Activated CD4-positive, alpha-beta T cell treated with anti-CD3 and anti-CD28 coated beads for 36 hours (primary cell): ENCODE results near the gene ZDHHC8. TPM values are rescaled to one million over a fixed set of nuclear protein-coding genes. Genes with fewer than 3 reads are reported as not detected.

ENCODE experiments used
- ATAC-seq: fragments of 200-7000 bp; cut with Tn5 transposase; one replicate; pipeline ENCODE4 v1.10.0; 2021; ENCODE audit warnings: mild to moderate bottlenecking, moderate library complexity
- CTCF ChIA-PET: fragments of 350-600 bp; sonication (Branson Sonifier 250); formaldehyde crosslinking; loops from one replicate; lab custom pipeline; 2021; ENCODE audit warnings: antibody characterized with exemption; lab: Charles Lee
- POLR2A ChIA-PET: fragments of 350-600 bp; sonication (Branson Sonifier 250); formaldehyde crosslinking; loops from one replicate; lab custom pipeline; 2021; ENCODE audit warnings: antibody characterized with exemption, inconsistent platforms; lab: Charles Lee
- DNase-seq: peaks from one replicate; pipeline ENCODE4 v3.0.0-alpha.2; 2020
- H3K27ac Mint-ChIP-seq: one replicate; pipeline ENCODE4 v1.8.0; 2021; ENCODE audit warnings: mixed read lengths
- H3K27me3 Mint-ChIP-seq: one replicate; pipeline ENCODE4 v1.8.0; 2021; ENCODE audit warnings: mixed read lengths
- H3K36me3 Mint-ChIP-seq: one replicate; pipeline ENCODE4 v1.8.0; 2021; ENCODE audit warnings: low read depth, mixed read lengths
- H3K4me1 Mint-ChIP-seq: one replicate; pipeline ENCODE4 v1.8.0; 2021; ENCODE audit warnings: mixed read lengths
- H3K4me3 Mint-ChIP-seq: one replicate; pipeline ENCODE4 v1.8.0; 2021; ENCODE audit warnings: mild to moderate bottlenecking, moderate library complexity, mixed read lengths
- H3K9me3 Mint-ChIP-seq: one replicate; pipeline ENCODE4 v1.8.0; 2021; ENCODE audit warnings: low read depth, mixed read lengths
- intact Hi-C, 2 experiments: fragments of 100-400 bp; cut with DNase I in 1 of 2; cut with micrococcal nuclease in 1 of 2; formaldehyde crosslinking; loops; one replicate each; pipeline versions ENCODE4 v1.14.2 to v1.15.1; 2022 to 2024; cut with DNase I, micrococcal nuclease
- total RNA-seq, 2 experiments: library from RNA; stranded (reverse); gene quantifications; one replicate each; pipeline ENCODE4 v1.2.3, GENCODE V29; 2021

ZDHHC8 gene
- total RNA-seq, 2 experiments from 2014 or later, result 47.7 to 49.8 TPM

GRCh38 chr22:20099099-20099711 is 32.4 kb upstream of the ZDHHC8 start:
- ATAC-seq (no peak), DNase-seq (no peak)
- no peak overlapping the region for H3K4me3 Mint-ChIP-seq
- no peaks in the 10 kb centered on the region for H3K27me3 Mint-ChIP-seq
- POLR2A ChIA-PET, result no interaction called here
- intact Hi-C loops, result loop anchor here in 1 of 2 experiments (5.0 kb wide), 1 partner anchor 52 kb away; no protein-coding TSS in a partner anchor
- H3K36me3 Mint-ChIP-seq, result peaks cover 68% of the 10 kb centered on the region
- peak overlapping the region; percentile 84 for H3K27ac Mint-ChIP-seq
- H3K4me1 Mint-ChIP-seq, result peaks cover 72% of the 10 kb centered on the region
- peaks cover 2% of the 10 kb centered on the region for H3K9me3 Mint-ChIP-seq
- CTCF ChIA-PET, result interaction anchor here (0.7 to 1.1 kb wide), 3 partner anchors 9 to 13 kb away, joined by 3 to 6 read pairs (median 3); no protein-coding TSS in a partner anchor

GRCh38 chr22:20101638-20102037 is 30.0 kb upstream of the ZDHHC8 start:
- Mint-ChIP-seq H3K4me1 (peaks cover 51% of the 10 kb centered on the region), H3K36me3 (peaks cover 50% of the 10 kb centered on the region), H3K27me3 (no peaks in the 10 kb centered on the region), H3K9me3 (no peaks in the 10 kb centered on the region), H3K4me3 (no peak overlapping the region), H3K27ac (peak overlapping the region; percentile 84)
- ATAC-seq (no peak), DNase-seq (no peak)
- CTCF ChIA-PET, result interaction anchor here (1.2 to 2.6 kb wide), 3 partner anchors 10 to 15 kb away, joined by 3 to 16 read pairs (median 5); partner anchors contain the start of gene RANBP1
- intact Hi-C loops, result loop anchor here (2.0 to 5.0 kb wide), 2 partner anchors 21 to 64 kb away; partner anchors contain the start of gene DGCR8 (in 1 of the 2)
- POLR2A ChIA-PET, result interaction anchor here (0.7 to 2.1 kb wide), 4 partner anchors 9 to 81 kb away, joined by 3 to 5 read pairs (median 4); partner anchors contain the start of gene TANGO2

GRCh38 chr22:20102203-20102780 is 29.3 kb upstream of the ZDHHC8 start:
- Mint-ChIP-seq H3K36me3 (peaks cover 49% of the 10 kb centered on the region), H3K4me3 (no peak overlapping the region), H3K27me3 (no peaks in the 10 kb centered on the region), H3K4me1 (peaks cover 49% of the 10 kb centered on the region), H3K27ac (peak overlapping the region; percentile 83), H3K9me3 (no peaks in the 10 kb centered on the region)
- CTCF ChIA-PET, result interaction anchor here (2.6 kb wide), 1 partner anchor 9 kb away, joined by 16 read pairs; no protein-coding TSS in a partner anchor
- no peak for DNase-seq
- POLR2A ChIA-PET, result interaction anchor here (2.1 kb wide), 1 partner anchor 82 kb away, joined by 5 read pairs; the partner anchor contains the start of gene TANGO2
- intact Hi-C loops, result loop anchor here in 1 of 2 experiments (5.0 kb wide), 1 partner anchor 65 kb away; no protein-coding TSS in a partner anchor
- no peak for ATAC-seq

- Mint-ChIP-seq H3K27ac (peak overlapping the region; percentile 25), H3K36me3 (peaks cover 34% of the 10 kb centered on the region), H3K9me3 (no peaks in the 10 kb centered on the region), H3K4me1 (peaks cover 20% of the 10 kb centered on the region), H3K27me3 (no peaks in the 10 kb centered on the region), H3K4me3 (no peak overlapping the region)
- POLR2A ChIA-PET, result no interaction called here
- CTCF ChIA-PET, result interaction anchor here (0.6 to 1.5 kb wide), 4 partner anchors 10 to 23 kb away, joined by 3 read pairs; no protein-coding TSS in a partner anchor
- ATAC-seq (no peak), DNase-seq (no peak)
- intact Hi-C loops, result no loop called here
These were observed 26.0 kb upstream of the ZDHHC8 start for GRCh38 chr22:20105456-20106204.

GRCh38 chr22:20106205-20106848 is 25.3 kb upstream of the ZDHHC8 start:
- intact Hi-C loops, result no loop called here
- DNase-seq, result no peak
- no peak overlapping the region for H3K4me3 Mint-ChIP-seq
- peaks cover 20% of the 10 kb centered on the region for H3K4me1 Mint-ChIP-seq
- H3K27ac Mint-ChIP-seq, result no peak overlapping the region
- peaks cover 33% of the 10 kb centered on the region for H3K36me3 Mint-ChIP-seq
- CTCF ChIA-PET, result interaction anchor here (1.5 kb wide), 1 partner anchor 17 kb away, joined by 3 read pairs; no protein-coding TSS in a partner anchor
- ATAC-seq, result no peak
- no peaks in the 10 kb centered on the region for H3K27me3 Mint-ChIP-seq
- no peaks in the 10 kb centered on the region for H3K9me3 Mint-ChIP-seq
- POLR2A ChIA-PET, result no interaction called here

- CTCF ChIA-PET, result no interaction called here
- Mint-ChIP-seq H3K9me3 (no peaks in the 10 kb centered on the region), H3K4me3 (no peak overlapping the region), H3K27me3 (no peaks in the 10 kb centered on the region), H3K4me1 (peaks cover 19% of the 10 kb centered on the region), H3K36me3 (peaks cover 30% of the 10 kb centered on the region), H3K27ac (no peak overlapping the region)
- POLR2A ChIA-PET, result no interaction called here
- intact Hi-C loops, result no loop called here
- DNase-seq, result no peak
- no peak for ATAC-seq
These were observed 24.8 kb upstream of the ZDHHC8 start for GRCh38 chr22:20106849-20107237.

- Mint-ChIP-seq H3K27me3 (no peaks in the 10 kb centered on the region), H3K36me3 (peaks cover 25% of the 10 kb centered on the region), H3K27ac (peak overlapping the region; percentile 39), H3K4me1 (peaks cover 18% of the 10 kb centered on the region), H3K9me3 (no peaks in the 10 kb centered on the region), H3K4me3 (no peak overlapping the region)
- ChIA-PET POLR2A (interaction anchor here (0.6 kb wide), 1 partner anchor 23 kb away, joined by 3 read pairs; no protein-coding TSS in a partner anchor), CTCF (interaction anchor here (1.1 kb wide), 1 partner anchor 9 kb away, joined by 6 read pairs; no protein-coding TSS in a partner anchor)
- intact Hi-C loops, result no loop called here
- ATAC-seq (no peak), DNase-seq (no peak)
These were observed 24.1 kb upstream of the ZDHHC8 start for GRCh38 chr22:20107471-20107901.

- peak overlapping the region; percentile 43 for H3K27ac Mint-ChIP-seq
- peaks cover 16% of the 10 kb centered on the region for H3K4me1 Mint-ChIP-seq
- H3K9me3 Mint-ChIP-seq, result no peaks in the 10 kb centered on the region
- ChIA-PET CTCF (interaction anchor here (1.0 to 1.3 kb wide), 3 partner anchors 7 to 11 kb away, joined by 3 to 6 read pairs (median 4); no protein-coding TSS in a partner anchor), POLR2A (interaction anchor here (0.5 to 1.0 kb wide), 3 partner anchors 9 to 36 kb away, joined by 3 to 4 read pairs (median 3); partner anchors contain the start of gene TRMT2A)
- intact Hi-C loops, result no loop called here
- H3K4me3 Mint-ChIP-seq, result no peak overlapping the region
- H3K27me3 Mint-ChIP-seq, result no peaks in the 10 kb centered on the region
- DNase-seq (no peak), ATAC-seq (no peak)
- H3K36me3 Mint-ChIP-seq, result peaks cover 24% of the 10 kb centered on the region
These were observed 23.4 kb upstream of the ZDHHC8 start for GRCh38 chr22:20107951-20108756.

- POLR2A ChIA-PET, result interaction anchor here (0.6 to 1.0 kb wide), 3 partner anchors 9 to 30 kb away, joined by 3 to 8 read pairs (median 4); partner anchors contain the start of gene TRMT2A
- Mint-ChIP-seq H3K36me3 (peaks cover 24% of the 10 kb centered on the region), H3K4me1 (peaks cover 17% of the 10 kb centered on the region), H3K27me3 (no peaks in the 10 kb centered on the region), H3K4me3 (no peak overlapping the region), H3K27ac (peak overlapping the region; percentile 43), H3K9me3 (no peaks in the 10 kb centered on the region)
- no peak for ATAC-seq
- no peak for DNase-seq
- intact Hi-C loops, result no loop called here
- CTCF ChIA-PET, result interaction anchor here (1.0 to 1.3 kb wide), 3 partner anchors 8 to 12 kb away, joined by 3 to 6 read pairs (median 4); no protein-coding TSS in a partner anchor
These were observed 22.8 kb upstream of the ZDHHC8 start for GRCh38 chr22:20108757-20109230.
